NCI-H146 (cell line): ENCODE measurements around the gene PLCG2.
"Not testable (repeated sequence)": the region's sequence is repeated elsewhere in the genome, so short reads cannot be mapped to it uniquely, and the experiment has no call there.

Experiments
- DNase-seq: peaks from one replicate; lab custom pipeline; 2025; lab: John Stamatoyannopoulos, UW

PLCG2 gene

GRCh38 chr16:81913222-81913621, 134.1 kb downstream of the PLCG2 start:
- no peak for DNase-seq

GRCh38 chr16:81917375-81917774, 138.3 kb downstream of the PLCG2 start:
- no peak for DNase-seq

- DNase-seq = no peak
Observed at GRCh38 chr16:81918927-81919326, 139.8 kb downstream of the PLCG2 start.

GRCh38 chr16:81920498-81920897, 141.4 kb downstream of the PLCG2 start:
- DNase-seq = no peak

GRCh38 chr16:81921085-81921814, 142.2 kb downstream of the PLCG2 start:
- no peak for DNase-seq

- no peak for DNase-seq
Observed at GRCh38 chr16:81921843-81922584, 142.9 kb downstream of the PLCG2 start.

GRCh38 chr16:81923296-81923695, 144.2 kb downstream of the PLCG2 start:
- DNase-seq = no peak

GRCh38 chr16:81925016-81925415, 145.9 kb downstream of the PLCG2 start:
- DNase-seq = no peak

- no peak for DNase-seq
Observed at GRCh38 chr16:81926036-81926435, 146.9 kb downstream of the PLCG2 start.

GRCh38 chr16:81927561-81928185, 148.6 kb downstream of the PLCG2 start:
- no peak for DNase-seq

GRCh38 chr16:81928271-81928918, 149.3 kb downstream of the PLCG2 start:
- DNase-seq = no peak

GRCh38 chr16:81928975-81929374, 149.9 kb downstream of the PLCG2 start:
- no peak for DNase-seq

GRCh38 chr16:81929841-81930240, 150.8 kb downstream of the PLCG2 start:
- no peak for DNase-seq

- no peak for DNase-seq
Observed at GRCh38 chr16:81931927-81932326, 152.8 kb downstream of the PLCG2 start.

GRCh38 chr16:81932668-81933067, 153.6 kb downstream of the PLCG2 start:
- peak; percentile 26 for DNase-seq

GRCh38 chr16:81933361-81933760, 154.3 kb downstream of the PLCG2 start:
- peak; percentile 9 for DNase-seq

GRCh38 chr16:81934711-81935110, 155.6 kb downstream of the PLCG2 start:
- not testable (repeated sequence) for DNase-seq

- DNase-seq = no peak
Observed at GRCh38 chr16:81936209-81937000, 157.3 kb downstream of the PLCG2 start.

GRCh38 chr16:81937305-81938038, 158.4 kb downstream of the PLCG2 start:
- DNase-seq = peak; percentile 1

- DNase-seq = no peak
Observed at GRCh38 chr16:81938326-81939163, 159.5 kb downstream of the PLCG2 start.
